HG02885 (cell line): ENCODE results near the gene CCDC78.

ENCODE experiments used
- ATAC-seq: cut with Tn5 transposase; IDR thresholded peaks from one replicate; pipeline ENCODE4 v1.9.1; 2021; ENCODE audit warnings: mild to moderate bottlenecking; ENCODE audit not compliant: unreplicated experiment, poor library complexity

CCDC78 gene

DNA sequence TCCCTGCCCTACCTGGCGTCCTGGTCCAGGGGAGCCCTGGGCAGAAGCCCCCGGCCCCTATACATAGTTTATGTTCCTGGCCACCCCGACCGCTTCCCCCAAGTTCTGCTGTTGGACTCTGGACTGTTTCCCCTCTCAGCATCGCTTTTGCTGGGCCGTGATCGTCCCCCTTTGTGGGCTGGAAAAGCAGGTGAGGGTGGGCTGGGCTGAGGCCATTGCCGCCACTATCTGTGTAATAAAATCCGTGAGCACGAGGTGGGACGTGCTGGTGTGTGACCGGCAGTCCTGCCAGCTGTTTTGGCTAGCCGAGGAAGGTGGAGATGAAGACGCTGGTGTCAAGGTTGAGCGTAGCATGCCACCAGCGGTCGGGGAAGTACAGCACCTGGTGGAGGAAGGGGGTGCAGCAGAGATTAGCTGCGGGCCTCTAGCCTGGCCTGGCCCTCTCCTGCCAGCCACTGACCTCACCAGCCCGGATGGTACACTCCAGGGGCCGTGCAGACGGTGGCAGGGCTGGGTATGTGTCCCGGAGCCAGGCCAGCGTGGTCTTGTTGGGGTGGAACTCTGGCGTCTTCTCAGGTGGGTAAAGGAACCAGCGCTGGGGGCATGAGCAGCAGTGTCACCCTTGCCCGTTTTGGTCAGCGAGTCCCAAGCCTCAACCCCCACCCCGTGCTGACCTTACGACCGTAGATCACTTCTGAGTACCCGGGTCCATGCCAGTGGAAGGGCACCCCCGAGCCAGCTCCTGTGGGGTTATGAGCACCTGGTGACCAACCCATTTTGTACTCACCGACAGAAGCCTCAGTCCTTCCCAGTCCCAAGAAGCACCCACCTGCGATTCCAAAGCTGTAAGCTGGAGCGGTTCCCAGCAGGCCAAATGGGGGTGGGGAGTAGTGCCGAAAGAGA, 43.5 kb downstream of the CCDC78 start:
- ATAC-seq: no peak

DNA sequence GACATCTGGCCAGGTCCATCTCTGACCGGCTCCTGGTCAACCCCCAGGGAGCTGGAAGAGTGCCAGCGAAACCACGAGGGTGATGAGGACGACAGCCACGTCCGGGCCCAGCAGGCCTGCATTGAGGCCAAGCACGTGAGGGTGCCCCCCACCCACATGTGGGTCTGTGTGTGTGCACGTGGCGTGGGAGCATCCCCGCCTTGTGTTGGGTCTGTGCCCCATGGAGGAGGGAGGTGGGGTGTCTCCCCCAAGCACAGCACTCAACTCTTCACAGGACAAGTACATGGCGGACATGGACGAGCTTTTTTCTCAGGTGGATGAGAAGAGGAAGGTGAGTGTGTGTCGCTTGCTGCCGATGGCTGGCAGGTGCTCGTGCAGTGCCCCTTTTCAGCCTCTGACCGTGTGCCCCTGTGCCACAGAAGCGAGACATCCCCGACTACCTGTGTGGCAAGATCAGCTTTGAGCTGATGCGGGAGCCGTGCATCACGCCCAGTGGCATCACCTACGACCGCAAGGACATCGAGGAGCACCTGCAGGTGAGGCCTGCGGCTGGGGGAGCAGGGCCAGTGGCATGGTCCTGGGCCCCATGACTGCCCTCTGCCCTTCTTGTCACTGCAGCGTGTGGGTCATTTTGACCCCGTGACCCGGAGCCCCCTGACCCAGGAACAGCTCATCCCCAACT, 44.4 kb downstream of the CCDC78 start:
- no peak for ATAC-seq

DNA sequence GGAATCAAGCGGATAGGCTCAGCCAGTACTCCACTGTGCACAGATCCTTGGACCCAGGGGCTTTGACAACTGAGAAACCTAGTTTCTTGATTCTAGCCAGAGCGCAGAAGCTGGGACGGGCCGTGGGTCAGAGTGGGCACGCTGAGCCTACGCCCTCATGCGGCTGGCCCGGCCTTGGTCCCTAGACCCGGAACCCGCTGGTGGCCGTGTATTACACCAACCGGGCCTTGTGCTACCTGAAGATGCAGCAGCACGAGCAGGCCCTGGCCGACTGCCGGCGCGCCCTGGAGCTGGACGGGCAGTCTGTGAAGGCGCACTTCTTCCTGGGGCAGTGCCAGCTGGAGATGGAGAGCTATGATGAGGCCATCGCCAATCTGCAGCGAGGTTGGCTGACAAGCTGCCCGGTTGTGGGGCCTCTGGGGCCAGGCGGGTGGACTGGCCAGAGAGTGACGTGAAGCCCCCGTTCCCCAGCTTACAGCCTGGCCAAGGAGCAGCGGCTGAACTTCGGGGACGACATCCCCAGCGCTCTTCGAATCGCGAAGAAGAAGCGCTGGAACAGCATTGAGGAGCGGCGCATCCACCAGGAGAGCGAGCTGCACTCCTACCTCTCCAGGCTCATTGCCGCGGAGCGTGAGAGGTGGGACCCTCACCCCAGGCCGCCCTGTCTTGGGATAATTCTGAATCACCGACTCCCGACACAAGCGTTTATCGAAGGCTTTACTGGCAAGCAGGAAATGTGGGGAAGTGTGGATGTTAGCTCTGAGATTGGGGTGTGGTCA, 45.1 kb downstream of the CCDC78 start:
- ATAC-seq: no peak

DNA sequence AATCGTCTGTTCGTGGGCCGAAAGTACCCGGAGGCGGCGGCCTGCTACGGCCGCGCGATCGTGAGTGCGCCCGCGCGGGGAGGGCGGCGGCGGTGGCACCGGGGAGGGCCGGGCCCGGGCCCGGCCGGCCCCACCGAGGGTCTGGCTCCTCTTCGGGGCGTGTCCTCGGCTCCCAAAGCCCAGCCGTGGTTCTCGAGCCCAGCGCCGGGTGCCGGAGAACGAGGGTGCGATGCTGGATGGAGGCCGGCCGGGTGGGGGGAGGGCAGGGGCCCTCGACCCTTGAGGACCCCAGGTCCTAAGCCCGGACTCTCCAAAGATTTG, 45.7 kb downstream of the CCDC78 start:
- ATAC-seq: no peak

DNA sequence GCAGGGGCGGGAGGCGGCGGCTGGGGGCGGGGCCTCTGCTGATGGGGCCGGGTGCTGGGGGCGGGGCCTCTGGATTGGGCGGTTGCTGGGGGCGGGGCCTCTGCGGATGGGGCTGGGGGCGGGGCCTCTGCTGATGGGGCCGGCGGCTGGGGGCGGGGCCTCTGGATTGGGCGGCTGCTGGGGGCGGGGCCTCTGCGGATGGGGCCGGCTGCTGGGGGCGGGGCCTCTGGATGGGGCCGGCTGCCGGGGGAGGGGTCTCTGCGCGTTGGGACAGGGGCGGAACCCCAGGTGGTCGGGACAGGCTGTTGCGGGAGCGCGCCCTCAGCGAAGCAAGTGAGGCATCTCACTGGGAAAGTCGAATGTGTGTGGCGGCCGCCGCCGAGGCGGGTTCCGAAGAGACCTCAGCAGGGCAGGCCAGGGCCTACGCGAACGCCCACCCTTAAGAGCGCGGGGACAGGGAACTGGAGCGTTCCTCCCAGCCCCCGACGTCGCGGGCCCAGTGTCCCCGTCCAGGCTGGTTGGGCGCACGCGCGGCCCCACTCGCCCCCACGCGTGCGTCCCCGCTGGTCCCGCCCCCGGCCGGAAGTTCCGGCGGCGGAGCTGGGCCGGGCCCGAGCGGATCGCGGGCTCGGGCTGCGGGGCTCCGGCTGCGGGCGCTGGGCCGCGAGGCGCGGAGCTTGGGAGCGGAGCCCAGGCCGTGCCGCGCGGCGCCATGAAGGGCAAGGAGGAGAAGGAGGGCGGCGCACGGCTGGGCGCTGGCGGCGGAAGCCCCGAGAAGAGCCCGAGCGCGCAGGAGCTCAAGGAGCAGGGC, 46.2 kb downstream of the CCDC78 start, which contains the start of gene STUB1:
TSS of gene STUB1 (plus strand) at position 597 of the 811 bp plus-strand sequence. CDS start at position 713, 116 bp downstream.
- peak; percentile 49 for ATAC-seq

DNA sequence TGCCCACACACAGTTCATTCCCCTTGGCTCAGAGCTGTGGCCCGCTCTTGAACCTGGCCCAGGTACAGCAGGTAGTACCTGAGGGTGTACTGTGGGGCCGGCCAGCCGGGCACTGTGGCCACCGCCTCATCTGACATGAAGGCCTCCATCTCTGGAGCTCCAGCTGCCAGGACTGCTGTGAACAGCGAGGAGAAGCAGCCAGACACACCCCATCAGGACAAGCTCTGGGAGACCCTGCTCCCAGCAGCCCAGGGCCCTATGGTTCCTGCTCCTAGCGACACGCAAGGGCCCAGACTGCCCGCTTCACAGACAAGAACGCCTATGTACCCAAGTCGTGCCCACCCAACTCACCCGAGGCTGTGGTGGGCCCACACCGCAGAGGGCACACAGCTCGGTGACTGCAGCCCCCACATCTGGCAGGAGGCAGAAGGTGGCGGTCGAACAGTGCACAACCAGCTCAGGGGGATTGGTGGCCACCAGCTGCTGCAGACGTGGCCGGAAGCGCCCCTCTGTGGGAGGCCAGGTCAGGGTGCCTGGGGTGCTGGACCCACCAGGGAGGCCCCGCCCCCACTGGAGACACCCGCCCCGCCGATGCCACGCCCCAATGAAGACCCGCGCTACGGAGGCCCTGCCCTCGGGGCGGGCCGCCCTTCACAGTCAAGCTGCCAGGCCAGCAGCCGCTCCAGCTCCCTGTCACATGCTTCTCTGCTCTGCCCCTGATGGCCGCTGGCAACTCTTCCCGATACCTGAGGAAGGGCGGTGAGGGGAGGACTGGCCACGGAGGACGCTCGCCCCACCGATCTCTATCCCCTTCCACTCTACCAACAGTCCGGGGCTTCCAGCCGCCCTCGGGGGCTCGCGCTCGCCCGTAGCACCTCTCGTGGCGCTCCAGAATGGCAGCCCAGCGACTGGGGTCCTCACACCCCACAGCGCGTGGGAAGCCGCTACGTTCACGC, 47.1 kb downstream of the CCDC78 start:
- peak; percentile 7 for ATAC-seq

DNA sequence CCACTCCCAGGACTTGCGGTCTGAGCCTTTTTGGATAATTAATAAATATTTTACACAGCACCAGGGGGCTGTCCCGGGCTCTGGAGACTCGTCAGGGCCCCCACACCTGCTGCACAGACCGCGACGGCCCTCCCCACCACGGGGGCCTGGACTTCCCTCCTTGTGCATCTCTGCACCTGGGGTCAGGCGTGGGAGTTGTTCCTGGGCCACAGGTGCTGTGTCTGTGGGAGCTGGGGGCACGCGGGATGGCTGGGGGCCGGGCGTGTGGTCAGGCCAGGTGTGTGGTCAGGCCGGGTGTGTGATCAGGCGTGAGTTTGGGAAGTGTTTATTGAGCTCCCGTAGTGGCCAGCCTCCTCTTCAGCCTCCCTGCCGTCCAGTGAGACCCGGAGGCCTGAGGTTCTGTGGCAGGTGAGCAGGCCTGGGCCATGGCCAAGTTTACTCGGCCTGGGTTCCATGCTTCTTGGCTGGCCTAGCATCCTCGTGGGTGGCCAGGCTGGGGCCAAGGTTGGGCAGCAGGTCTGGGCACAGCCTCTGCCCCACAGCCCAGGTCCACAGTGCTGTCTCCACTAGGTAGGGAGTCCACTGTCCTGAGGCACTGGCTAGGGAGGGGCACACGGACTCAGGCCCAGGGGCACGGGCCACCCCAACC, 47.9 kb downstream of the CCDC78 start:
- ATAC-seq: no peak

DNA sequence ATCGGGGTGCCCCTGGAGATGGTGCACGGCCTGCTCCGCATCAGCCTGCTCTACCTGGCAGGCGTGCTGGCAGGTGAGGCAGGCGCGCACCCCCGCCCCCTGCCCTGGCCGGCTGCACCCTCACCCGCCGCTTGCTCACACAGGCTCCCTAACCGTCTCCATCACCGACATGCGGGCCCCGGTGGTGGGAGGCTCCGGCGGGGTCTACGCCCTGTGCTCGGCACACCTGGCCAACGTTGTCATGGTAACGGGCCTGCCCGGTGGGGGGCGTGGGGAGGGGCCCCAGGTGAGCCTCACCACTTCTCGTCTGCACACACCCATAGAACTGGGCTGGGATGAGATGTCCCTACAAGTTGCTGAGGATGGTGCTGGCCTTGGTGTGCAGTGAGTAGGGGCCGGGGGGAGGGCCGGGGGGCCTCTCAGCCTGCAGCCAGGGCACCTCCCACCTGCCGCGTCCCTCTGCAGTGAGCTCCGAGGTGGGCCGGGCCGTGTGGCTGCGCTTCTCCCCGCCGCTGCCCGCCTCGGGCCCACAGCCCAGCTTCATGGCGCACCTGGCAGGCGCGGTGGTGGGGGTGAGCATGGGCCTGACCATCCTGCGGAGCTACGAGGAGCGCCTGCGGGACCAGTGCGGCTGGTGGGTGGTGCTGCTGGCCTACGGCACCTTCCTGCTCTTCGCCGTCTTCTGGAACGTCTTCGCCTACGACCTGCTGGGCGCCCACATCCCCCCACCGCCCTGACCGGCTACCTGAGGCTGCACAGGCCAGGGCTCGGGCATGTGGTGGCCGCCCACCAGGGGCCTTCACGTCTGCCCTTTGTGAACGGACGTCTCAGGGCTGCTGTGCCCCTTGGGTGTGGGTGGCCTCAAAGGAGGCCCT, 48.7 kb downstream of the CCDC78 start:
- no peak for ATAC-seq

DNA sequence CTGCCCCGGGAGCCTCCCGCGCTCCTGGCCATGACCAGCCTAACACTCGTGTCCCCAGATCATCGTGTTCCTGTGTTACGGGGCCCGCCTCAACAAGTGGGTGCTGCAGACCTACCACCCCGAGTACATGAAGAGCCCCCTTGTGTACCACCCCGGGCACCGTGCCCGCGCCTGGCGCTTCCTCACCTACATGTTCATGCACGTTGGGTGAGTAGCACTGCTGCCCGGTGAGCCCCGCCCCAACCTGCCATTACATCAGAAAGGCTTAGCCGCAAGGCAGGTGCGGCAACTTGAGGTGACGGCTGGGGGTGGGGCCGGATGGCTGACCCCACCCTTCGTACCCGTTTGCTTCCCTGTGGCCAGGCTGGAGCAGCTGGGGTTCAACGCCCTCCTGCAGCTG, 49.3 kb downstream of the CCDC78 start:
- ATAC-seq: no peak

DNA sequence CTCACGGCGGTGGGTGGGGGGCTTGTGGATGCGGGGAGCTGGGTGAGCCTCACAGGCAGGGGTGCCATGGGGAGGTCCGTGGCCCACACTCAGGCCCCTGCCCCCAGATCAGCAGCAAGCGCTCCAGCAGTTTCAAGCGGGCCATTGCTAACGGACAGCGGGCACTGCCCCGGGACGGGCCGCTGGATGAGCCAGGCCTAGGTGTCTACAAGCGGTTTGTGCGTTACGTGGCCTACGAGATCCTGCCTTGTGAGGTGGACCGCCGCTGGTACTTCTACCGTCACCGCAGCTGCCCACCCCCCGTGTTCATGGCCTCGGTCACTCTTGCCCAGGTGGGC, 49.7 kb downstream of the CCDC78 start:
- ATAC-seq: no peak

DNA sequence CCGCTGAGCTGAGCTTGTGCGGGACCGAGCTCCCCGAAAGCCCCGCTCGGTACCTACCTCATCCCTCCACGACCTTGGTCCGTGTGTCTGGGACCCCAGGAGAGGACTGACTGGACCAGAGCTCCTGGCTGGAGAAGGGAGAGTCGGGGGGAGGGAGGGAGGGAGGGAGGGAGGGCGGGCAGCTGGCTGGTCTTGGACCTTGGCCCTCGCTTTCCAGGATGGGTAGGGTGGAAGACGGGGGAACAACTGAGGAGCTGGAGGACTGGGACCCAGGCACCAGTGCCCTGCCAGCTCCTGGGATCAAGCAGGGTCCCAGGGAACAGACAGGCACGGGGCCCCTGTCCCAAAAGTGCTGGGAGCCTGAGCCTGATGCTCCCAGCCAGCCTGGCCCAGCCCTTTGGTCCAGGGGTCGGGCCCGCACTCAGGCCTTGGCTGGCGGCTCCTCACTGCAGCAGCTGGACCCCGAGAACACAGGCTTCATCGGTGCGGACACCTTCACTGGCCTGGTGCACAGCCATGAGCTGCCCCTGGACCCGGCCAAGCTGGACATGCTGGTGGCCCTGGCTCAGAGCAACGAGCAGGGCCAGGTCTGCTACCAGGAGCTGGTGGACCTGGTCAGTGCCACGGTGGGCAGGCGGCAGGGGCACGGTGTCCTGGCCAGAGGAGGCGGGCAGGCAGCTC, 50.2 kb downstream of the CCDC78 start:
- no peak for ATAC-seq

DNA sequence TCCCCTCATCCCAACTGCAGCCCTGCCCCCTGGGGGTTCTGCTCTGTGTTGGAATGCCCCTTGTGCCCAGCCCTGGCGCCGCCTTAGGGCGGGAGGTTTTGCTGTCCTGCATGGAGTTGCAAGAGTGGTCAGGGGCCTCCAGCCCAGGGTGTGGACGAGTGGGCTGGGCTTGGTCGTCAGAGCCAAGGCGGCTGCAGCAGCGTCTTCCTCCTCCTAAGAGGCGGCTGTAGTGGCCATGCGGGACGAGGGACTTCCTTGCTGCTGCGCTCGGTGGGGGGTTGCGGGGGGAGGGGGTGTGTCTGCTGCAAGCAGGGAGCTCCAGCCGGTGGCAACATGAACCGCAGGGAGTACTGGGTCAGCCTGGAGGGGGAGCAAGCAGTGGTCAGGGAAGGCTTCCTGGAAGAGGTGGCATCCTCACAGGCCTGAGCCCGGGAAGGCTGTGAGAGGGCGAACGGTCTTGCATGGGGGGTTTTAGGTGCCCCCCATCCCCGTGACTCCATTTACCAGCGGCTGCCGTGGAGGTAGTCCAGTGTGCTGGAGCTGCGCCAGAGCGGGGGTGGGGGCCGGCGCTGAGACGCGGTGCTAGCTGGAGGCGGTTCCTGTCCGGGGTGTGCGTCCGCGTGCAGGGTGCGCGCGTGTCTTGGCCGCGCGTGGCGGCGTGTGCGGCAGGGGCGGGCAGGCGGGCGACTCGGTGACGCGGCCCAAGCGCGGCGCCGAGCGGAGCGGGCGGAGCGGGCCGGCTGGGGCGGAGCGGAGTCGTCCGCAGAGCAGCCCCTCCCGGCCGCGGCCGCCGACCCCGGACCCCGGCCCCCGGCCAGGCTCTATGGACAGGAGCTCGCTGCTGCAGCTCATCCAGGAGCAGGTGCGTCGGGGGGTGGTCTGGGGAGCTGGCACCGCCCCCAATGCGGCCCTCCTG, 51.0 kb downstream of the CCDC78 start, which contains the start of gene RHBDL1:
TSS of gene RHBDL1 (plus strand) at position 704 of the 916 bp plus-strand sequence. CDS start at position 824, 120 bp downstream.
- ATAC-seq: no peak

DNA sequence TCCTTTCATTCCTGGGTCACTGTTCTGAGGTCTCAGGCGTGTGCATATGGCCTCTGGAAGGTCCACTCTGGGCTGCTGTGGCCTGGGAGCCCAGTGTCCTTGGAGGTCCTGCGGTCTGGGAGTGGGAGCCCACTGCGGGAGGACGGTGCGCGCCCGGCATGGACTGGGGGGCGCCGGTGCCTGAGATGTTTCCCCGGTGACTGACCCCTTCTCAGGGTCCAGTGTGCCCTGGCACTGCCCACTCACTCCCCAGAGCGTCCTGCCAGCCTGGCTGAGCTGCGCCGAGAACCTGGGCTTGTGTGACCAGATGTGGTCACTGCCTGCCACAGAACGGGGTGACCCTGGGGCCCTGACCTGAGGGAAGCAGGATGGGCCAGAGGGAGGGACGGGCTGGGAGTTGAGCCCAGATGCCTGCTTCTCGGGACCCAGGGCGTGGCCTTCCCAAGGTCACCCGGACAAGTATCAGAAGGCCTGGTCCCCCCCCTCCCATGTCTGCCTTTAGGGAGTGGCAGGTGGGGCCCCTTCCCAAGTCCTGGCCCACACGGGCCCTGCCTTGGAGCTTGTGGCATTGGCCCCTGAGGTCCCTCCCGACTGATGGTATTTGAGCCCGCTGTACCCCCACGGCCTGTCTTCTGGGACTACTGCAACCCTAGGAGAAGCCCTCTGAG, 51.9 kb downstream of the CCDC78 start:
- ATAC-seq: no peak

DNA sequence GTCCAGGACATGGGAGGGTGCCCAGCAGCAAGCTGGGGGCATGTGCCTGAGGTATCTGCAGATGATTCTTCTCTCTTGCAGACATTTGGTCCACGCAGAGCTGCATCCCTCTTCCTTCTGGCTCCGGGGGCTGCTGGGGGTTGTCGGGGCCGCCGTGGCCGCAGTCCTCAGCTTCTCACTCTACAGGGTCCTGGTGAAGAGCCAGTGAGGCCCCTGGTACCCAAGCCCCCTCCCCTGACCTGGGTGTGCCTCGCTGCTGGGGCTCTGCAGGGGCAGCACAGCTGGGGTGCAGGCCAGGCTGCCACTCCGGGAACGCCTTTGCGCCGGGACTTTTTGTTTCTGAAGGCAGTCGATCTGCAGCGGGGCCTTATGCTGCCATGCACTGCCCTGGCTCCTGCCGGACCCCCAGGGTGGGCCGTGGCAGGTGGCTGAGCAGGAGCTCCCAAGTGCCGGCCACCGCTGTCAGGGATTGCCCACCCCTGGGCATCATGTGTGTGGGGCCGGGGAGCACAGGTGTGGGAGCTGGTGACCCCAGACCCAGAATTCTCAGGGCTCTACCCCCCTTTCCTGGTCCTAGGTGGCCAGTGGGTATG, 52.7 kb downstream of the CCDC78 start:
- ATAC-seq: no peak

DNA sequence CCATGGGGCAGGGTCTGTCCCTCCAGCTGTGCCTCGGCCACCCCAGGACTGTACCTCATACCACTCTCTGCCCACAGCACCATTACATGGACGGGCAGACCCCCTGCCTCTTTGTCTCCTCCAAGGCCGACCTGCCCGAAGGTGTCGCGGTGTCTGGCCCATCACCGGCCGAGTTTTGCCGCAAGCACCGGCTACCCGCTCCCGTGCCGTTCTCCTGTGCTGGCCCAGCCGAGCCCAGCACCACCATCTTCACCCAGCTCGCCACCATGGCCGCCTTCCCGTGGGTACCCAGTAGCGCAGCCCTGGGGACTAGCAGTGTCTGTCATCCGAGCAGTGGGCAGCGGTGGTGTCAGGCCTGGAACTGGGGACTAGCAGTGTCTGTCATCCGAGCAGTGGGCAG, 53.4 kb downstream of the CCDC78 start:
- ATAC-seq: no peak
